ENCODE measurements around the gene RSPO3.

RSPO3 gene

DNA sequence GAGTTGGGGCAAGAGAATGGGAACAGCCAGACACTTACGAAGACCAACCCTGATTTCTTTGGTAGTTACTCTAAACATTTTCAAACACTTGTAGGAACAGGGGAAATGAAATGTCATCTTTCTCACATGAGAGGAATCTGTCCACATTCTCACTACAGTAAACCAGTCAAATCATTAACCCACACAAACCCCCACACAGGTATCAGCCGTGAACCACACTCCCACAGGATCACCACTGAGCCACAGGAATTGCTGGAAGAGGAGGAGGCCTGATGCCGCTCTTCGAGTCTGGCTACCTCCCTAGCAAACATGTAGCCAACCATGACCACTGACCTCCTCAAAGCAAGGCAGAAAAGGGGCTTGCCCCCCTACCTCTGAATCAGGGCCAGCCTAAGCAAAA lies 6.9 kb upstream of the RSPO3 start:
- no peak for DNase-seq (ENCODE audit: low read depth)

DNA sequence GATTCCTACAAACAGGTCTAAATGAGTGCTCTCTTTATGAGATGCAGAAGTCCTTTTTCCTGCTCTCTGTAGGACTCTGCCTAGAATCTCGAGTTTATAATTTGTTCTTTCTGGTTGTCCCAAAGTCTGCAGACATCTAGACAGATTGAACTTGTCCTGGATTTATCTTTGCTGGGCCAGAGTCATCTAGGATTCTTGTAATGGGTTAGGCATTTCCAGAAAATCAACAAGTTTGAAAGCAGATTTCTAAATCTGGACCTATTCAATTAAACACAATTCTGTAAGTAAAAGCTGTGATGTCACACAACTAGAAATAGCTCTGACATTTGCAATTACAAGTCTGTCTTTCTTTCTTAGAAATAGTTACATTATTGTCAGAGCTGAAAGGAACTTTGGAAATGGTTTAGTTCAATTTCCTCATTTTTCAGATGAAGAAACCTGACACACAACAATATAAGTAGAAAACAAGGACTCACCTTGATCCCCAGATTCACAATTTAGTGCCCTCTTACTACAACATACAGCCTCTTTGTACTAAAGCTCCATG lies 4.2 kb upstream of the RSPO3 start:
- DNase-seq (ENCODE audit: low read depth): no peak

DNA sequence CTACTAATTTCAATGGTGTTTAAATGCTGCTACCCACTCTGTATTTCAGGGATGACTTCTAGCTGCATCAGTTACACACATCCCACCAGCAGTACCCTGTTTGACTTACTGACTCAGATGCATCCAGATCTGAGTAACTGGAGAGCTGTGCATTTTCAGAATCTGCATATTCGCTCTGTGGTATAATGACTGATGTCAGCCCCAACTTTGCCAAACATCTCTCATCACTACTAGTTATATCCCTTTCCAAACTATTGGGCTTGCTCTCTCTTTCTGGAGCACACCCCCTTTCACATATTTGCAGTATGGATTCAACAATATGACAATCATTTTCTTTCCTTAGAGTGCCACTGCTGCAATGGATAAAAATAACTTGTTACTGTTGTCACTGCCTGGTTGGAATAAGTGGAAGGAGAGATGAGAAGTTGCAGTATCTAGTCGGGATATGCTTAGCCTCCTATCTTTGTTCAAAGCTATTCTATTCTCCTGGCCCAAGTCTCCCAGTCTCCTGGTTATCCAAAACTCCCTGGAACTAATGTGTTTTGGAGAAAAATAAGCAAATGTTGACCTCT lies 3.3 kb upstream of the RSPO3 start:
- no peak for DNase-seq (ENCODE audit: low read depth)

DNA sequence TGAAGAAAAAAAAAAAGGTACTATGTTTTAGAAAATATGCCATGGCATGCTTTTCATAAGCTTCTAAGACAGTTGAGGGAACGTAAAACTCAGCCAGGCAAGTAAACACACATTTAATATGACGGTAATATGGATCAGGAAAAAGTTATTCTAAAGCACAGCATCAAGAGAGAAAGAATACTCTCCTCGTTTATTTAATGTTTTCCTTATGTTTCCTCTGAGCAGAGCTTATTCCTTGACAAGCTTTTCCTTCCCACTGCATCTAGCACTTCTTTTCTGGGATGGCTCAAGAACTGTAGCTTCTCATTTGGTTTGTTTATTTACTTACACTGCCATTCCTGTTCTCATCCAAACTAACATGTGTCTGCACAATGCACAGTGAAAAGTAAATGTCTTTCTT lies 2.7 kb upstream of the RSPO3 start:
- DNase-seq (ENCODE audit: low read depth): no peak

DNA sequence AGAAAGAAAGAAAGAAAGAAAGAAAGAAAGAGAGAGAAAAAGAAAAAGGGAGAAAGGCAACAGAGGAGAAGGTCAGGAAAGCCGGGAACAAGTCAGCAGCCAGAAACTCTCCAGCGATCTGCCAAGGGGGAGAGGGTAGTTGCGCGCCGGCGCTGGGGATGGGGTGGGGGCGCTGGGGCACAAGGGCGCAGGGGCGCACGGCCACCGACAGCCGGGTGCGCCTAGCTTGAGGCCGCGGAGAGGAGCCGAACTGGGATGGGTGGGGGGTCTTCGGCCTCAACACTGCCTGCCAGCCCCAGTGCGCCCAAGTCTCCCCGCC lies 533 bp upstream of the RSPO3 start:
- no peak for DNase-seq (ENCODE audit: low read depth)

DNA sequence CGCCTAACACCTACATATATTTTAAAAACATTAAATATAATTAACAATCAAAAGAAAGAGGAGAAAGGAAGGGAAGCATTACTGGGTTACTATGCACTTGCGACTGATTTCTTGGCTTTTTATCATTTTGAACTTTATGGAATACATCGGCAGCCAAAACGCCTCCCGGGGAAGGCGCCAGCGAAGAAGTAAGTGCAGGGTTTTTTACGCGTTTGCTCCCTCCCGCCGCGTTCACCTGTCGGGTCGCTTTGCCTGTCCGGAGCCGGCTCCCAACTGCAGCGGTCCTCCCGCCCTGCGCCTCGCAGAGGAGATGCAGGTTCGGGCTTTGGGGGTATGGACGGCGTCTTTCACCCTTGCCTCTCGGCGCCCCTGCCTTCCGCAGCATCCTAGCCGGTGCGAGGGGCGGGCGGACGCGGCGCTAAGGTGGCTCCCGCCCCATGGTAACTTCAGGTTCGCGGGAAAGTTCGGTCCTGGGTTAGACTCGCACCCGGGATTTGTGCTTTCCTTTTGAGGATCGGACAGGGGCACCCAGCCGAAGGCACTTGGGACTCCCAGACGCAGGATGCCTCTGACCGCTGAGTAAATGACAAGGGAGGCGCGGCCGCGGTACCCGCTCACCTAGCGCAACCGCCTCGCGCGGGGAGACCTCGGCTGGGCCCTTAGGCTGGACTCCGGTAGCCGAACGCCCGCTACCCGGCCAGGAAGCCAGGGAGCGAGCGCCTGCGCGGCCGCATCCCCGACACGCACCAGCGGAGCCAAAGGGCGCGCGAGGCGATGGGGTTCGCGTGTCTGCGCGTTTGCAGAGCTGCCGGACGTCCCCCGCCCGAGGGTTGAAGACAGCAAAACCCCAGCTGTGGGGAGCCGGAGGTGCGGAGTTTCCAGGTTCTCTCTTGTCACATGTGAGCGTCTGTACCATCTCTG lies 891 bp downstream of the RSPO3 start:
- DNase-seq (ENCODE audit: low read depth): no peak

DNA sequence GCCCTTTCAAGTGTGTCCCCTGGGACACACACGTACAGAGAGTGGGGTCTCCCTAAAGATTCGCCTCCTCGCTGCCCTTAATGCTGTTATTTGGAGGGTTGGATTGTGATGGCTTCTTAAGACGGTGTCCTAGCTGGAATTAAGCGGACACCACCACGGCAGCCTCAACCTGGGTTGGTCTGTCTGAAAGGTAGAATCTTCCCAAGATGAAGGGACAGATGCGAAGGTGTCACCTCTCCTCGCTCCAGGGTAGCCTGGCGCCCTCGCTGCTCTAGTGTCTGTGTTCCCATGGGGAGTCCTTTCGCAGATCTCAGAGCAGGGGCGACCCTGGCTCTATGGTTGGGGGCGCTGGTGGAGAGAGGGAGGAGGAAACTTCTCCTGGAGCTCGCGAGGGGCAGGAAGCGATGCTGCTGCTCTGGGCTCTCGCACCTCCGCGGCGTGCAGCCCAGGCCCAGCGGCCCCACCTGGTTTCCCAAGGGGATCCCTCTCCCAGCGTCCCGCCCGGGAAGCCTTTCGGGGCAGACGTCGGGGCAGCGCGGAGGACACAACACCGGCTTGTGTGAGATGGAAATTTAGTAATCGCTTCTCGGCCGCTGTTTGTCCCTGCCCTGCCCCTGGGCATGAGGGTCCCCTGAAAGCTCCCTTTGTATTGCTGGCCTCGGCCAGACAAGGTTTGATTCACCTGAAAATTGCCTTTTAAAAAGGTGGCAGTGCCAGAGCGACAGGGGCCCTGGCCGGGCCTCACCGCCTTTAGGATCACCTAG lies 1.7 kb downstream of the RSPO3 start:
- no peak for DNase-seq (ENCODE audit: low read depth)

DNA sequence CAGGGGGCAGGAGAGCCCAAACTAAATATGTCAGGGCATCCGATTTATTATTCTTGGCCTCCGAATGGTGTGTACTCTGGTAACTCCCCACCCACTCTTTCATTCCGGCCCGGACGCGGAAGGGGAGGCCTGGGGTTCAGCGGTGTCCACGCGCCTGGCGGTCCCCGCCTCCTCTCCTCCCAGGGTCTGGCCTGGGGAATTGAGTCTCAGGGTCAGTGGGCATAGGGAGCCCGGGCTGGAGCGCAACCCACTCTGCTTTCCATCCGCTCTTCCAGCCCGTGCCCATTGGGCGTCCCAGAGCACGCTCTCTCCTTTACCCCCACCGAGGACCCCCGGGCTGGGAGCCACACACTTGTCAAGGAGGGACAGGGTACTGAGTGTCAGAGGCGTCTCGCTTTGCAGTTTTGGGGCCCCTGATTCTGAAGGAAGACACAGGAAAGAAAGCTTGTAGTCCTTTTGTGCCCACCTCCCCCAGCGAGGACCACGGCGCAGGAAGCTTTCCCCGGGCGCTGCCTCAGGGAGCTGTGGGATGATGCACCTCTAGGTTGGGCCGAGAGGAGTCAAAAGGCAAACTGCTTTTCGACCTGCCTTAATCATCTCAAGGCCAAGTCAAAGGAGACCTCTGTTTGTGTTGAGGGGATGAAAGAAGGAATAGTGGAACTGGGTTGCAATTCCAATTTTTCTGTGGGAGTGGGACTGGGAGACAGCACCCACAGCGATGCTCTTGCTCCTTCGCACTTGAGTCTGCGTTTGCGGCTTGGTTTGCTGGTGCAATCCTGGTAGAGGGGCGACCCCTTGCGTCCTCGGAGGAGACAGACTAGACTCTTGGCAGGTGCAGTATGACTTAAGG lies 2.5 kb downstream of the RSPO3 start:
- peak; percentile 10 for DNase-seq (ENCODE audit: low read depth)

DNA sequence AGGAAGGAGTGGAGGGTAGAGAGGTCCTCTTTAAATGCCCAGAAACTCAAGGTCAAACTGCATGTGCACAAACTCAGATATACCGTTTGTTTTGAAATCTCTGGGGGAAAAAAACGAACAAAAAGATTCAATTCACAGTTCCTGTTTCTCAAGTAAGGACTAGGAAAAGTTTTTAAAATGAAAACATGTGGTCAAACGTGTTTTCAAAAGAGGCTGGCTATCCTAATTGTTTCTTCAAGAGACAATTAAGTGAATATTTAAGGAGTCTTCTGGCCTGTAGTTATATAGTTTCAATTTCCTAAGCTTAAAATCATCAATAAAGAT lies 3.1 kb downstream of the RSPO3 start:
- no peak for DNase-seq (ENCODE audit: low read depth)

DNA sequence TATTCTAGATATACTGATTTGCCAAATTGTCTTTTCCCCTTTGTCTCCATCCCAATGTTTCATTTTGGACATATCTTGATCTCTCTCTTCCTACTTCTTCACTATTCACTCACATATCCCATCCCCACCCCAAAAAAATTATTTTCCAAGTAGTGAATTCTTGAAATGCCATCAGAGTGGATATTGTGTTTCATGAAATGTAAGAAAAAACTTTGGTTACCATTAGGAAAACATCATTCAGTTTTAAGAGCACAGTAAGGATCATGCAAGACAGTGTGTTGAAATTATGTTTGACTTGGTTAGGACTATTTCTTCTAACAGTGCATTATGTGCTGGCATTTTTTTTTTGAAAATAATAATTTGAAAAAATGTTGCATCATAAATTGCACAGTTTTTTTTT lies 5.7 kb downstream of the RSPO3 start:
- no peak for DNase-seq (ENCODE audit: low read depth)

DNA sequence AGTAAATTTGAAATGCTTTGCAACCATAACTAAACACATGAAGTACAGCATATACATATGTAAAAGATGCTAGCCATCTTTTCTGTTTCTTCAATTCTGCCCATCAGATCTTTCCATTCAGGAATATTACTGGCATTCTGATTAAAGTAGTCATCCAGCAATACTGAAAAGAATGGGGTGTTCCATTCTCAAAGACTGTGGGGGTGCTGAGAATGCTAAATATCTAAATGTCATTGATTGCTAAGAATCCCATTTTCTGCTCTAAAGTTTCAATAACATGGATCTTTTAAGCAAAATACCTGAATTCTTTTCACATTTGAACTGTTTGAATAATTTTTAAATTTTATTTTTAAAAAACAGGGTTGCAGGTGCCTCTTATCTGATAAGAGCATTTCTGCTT lies 6.2 kb downstream of the RSPO3 start:
- DNase-seq (ENCODE audit: low read depth): no peak

DNA sequence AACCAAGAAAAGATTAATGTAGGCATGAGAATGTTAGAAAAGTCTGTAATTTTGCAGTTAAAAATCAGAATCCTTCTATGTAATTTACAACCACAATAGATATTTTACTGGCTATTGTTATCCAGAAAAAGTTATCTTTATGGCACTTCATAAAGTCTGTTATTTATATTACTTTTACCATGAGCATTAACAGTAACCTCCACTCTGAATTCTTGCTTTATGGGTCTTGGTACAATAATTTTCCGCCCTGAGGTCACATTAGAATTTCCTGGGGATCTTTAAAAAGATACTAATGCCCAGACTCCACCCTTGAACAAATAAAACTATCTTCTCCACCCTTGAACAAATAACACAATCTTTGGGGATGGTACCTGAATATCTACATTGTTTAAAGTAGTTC lies 9.6 kb downstream of the RSPO3 start:
- DNase-seq (ENCODE audit: low read depth): no peak

DNA sequence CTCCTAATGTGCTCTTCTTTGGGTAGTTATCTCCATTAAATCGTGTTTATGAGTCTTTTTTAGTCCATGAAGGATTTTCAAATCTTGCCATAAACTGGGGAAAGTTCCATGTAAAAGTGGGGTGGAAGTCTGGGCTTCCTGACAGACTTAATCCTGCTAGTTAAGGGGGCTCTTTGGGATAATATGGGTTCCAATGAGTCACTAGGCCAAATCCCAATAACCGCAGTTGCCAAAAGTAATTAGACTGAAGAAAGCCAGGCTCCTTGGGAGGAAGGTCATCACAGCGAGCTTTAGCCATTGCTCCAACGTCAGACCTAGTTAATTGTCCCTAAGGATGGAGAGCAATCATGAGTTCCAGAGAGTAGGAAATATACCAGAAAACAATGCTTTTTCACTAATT lies 10.8 kb downstream of the RSPO3 start:
- DNase-seq (ENCODE audit: low read depth): no peak

DNA sequence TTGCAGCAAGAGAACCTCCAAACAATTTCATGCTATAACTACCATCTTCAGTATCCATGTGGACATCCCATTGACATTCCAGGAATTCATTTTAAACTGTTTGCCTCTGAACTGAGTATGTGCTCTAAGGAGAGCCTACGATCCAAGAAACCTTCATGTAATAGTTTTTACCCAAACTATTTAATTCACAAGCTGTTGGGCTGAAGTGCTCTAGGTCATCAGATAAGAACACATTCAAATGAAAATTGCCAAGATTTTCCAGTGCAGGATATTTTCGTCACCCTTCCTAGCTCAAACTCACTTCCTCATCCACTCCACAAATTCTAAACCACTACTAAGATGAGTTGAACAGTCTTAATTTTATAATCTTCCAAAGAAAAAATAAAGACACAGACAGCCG lies 12.8 kb downstream of the RSPO3 start:
- DNase-seq (ENCODE audit: low read depth): no peak

DNA sequence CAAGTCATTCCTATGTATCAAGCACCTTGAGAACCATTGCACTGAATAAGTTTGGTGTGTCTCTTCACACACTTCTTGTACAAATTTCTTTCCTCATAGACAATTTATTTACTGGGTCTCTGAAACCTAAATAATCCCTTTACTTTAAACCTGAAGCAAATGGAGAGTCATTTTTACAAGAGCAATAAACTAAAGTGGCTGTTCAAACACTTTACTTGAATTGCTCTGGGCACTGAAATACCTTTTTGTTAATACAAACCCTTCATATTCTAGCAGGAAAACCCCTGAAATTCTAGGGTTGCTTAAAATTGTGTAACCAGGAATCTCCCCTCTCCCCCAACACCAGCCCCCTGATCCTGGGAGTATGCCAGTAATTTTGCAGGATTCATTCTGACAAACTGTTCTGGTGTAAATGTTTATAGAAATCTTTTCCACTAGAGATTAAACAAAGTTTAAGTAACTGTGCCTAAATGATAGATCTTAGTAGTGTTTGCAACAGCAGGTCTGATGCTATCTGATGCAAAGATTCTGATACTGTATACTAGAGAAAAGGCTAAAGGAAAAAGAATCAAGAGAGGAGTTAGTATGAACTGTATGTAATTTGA lies 13.4 kb downstream of the RSPO3 start:
- DNase-seq (ENCODE audit: low read depth): no peak

DNA sequence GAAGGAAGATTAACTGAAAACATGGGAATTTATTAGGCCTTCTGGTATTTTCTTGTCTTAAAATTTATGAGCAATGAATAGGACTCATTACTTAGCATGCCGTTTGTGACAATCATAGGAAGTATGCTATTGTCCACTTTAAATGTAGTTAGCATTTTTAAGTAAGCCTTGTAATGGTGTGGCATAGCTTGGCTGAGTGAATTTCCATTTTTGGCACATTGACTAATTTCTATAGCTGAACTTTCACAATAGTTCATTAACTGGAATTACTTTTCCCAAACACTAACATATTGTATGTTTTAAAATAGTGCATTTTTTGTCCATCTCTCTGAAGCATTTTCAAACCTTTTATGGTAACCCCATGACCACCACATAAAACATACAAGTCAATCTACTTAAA lies 15.7 kb downstream of the RSPO3 start:
- no peak for DNase-seq (ENCODE audit: low read depth)

DNA sequence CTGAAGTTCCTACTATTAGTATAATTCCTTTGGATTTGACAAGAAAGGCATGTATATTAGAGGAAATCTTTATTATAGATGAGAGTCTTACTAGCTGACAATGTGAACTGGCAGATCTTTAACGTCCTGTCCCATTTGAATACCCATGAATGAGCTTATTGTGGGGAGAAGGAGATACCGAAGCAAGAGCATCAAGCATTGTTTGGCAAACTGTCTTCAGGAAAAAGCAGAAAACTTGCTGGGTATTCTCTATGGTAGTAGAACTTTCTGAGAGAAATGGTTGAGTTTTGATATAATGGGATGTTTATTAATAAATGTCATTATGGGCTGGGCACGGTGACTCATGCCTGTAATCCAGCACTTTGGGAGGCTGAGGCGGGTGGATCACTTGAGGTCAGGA lies 18.3 kb downstream of the RSPO3 start:
- DNase-seq (ENCODE audit: low read depth): no peak

DNA sequence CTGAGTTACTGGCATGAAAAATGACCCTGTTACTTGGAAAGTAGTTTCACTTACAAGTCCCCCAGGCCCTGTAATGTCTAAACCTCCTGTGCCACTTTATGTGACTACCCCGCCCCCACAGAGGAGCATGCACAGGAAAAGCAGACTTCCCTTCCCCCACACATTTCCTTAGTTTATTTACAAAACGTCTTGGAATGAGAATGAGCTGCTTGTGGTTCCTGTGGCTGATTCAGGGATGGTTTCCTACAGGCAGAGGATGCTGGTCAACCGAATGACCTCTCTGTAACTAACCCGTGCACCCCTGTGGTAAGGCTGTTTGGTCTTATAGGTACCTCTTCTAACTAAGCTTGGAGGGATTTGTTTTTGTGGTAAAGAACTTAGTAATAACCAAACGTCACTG lies 28.5 kb downstream of the RSPO3 start:
- DNase-seq (ENCODE audit: low read depth): no peak

DNA sequence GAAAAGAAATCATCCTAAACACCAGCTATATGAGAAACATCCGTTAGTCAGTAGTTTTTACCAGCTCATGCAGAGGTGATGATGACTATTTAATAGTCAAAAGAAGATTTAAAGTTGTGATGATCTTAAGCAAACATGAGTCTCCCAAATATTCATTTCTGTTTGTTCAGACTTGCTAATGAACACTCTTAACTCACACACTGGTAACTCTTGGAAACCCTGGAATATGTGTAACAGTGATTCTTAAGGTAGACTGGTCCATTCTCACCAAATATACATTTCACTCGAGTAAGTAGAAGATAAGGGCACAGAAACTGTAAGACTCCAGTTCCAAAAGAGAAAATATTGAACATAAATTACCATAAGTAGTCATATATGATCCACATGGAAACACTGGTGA lies 29.1 kb downstream of the RSPO3 start:
- no peak for DNase-seq (ENCODE audit: low read depth)

DNA sequence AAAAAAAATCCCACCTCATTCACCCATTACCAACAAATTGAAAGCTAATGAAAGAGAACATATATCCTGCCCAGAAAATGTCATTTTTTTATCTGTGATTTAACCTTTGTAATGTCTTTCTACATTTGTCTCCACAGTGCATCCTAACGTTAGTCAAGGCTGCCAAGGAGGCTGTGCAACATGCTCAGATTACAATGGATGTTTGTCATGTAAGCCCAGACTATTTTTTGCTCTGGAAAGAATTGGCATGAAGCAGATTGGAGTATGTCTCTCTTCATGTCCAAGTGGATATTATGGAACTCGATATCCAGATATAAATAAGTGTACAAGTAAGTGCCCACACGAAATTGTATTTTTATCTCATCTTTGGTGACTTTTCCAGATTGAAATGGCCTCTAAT lies 30.0 kb downstream of the RSPO3 start:
- DNase-seq (ENCODE audit: low read depth): no peak

DNA sequence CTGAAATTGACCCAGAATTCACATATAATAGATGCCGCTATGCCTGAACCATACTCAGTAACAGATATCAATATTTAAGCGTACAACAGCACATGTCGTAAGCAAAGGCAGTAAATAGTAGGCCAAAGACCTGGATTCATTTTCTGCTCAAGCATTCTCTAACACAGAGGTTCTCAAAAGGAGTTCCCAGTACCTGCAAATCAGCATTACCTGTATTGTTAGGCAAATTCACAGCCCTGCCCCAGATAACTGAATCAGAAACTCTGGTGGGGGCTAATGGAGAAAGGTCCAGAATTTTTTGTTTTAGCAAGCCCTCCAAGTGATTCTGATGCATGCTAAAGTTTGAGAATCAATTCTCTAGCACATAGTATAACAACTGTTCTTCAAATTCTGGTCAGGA lies 36.0 kb downstream of the RSPO3 start:
- no peak for DNase-seq (ENCODE audit: low read depth)

DNA sequence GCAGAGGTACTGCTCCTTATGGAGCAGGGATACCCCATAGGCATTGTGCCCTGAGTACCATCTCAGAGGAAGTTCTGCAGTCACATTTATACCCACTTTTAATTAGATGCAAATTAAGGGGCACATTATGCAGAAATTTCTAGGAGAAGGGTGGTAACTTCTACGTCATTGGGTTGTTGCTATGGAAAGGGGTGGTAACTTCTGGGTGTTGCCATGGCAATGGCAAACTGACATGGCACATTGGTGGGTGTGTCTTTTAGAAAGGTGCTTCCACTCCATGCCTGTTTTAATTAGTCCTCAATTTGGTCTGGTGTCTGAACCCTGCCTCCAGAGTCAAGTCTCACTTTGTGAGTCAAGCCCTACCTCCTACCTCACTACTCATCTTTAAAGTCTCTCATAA lies 42.0 kb downstream of the RSPO3 start:
- DNase-seq (ENCODE audit: low read depth): no peak

All from stimulated activated CD8-positive, alpha-beta memory T cell treated with anti-CD3 and anti-CD28 coated beads, Interleukin-12 subunit alpha, Interleukin-12 subunit beta, amount 100 ng/mL, for 1 hour (primary cell).